Kidney (tissue), 14 donors: ENCODE results near the gene ATP13A3. TPM values are rescaled to one million over a fixed set of nuclear protein-coding genes. Genes with fewer than 3 reads are reported as not detected.

Experiments
- DNase-seq, 5 donors: peaks; one replicate each; pipeline ENCODE4 v3.0.0-alpha.2; 2013 to 2020
- FAIRE-seq: peaks from 2 replicates; lab custom pipeline; 2012; peaks lifted over from hg19 to GRCh38; lab: Jason Lieb, UNC
- H3K27ac ChIP-seq, 2 donors: one replicate each; pipeline ENCODE4 v1.7.0; 2013; ENCODE audit warnings: low read depth in 2 of 2, low read length in 2 of 2, inconsistent platforms in 1 of 2
- H3K27me3 ChIP-seq: one replicate; pipeline ENCODE4 v1.7.1; 2013; ENCODE audit warnings: low read length, inconsistent platforms; ENCODE audit not compliant: control insufficient read depth, insufficient read depth
- H3K36me3 ChIP-seq, 3 donors: one replicate each; pipeline versions ENCODE4 v1.7.0 to v1.7.1; 2013; ENCODE audit warnings: low read length in 3 of 3, control low read depth in 1 of 3, inconsistent platforms in 1 of 3; ENCODE audit not compliant: insufficient read depth in 3 of 3, control insufficient read depth in 2 of 3
- H3K4me1 ChIP-seq, 3 donors: one replicate each; pipeline versions ENCODE4 v1.7.0 to v1.7.1; 2013; ENCODE audit warnings: low read length in 3 of 3, inconsistent platforms in 1 of 3, low read depth in 1 of 3; ENCODE audit not compliant: control insufficient read depth in 2 of 3, insufficient read depth in 2 of 3
- H3K4me3 ChIP-seq, 3 donors: one replicate each; pipeline versions ENCODE4 v1.7.0 to v1.8.1; 2013; ENCODE audit warnings: low read length in 3 of 3, control low read depth in 1 of 3, inconsistent platforms in 1 of 3
- H3K9ac ChIP-seq, 3 donors: one replicate each; pipeline versions ENCODE4 v1.7.0 to v1.7.1; 2013; ENCODE audit warnings: low read length in 3 of 3, control low read depth in 1 of 3, inconsistent platforms in 1 of 3
- H3K9me3 ChIP-seq, 3 donors: one replicate each; pipeline versions ENCODE4 v1.7.0 to v1.7.1; 2013; ENCODE audit warnings: low read length in 3 of 3, control low read depth in 1 of 3, inconsistent platforms in 1 of 3; ENCODE audit not compliant: control insufficient read depth in 2 of 3, insufficient read depth in 1 of 3
- intact Hi-C: fragments of 100-400 bp; cut with DNase I; formaldehyde crosslinking; loops from one replicate; pipeline ENCODE4 v1.11.1; 2022
- polyA plus RNA-seq: library from polyadenylated mRNA; stranded (reverse); fragments of 350-450 nt; fragmentation: Illumina TruSeq; extraction: RNeasy Lipid Tissue Mini Kit (QIAGEN cat#74804); gene quantifications from one replicate; pipeline ENCODE4 v1.2.3, GENCODE V29; 2014; ENCODE audit warnings: low read depth, low replicate concordance; ENCODE audit not compliant: insufficient read depth
- total RNA-seq: library from RNA; stranded (reverse); fragmentation: NEBNext Ultra II Directional; extraction: Animal tissue kit (Norgen Biotek cat#: 25700); gene quantifications from one replicate; pipeline ENCODE4 v1.2.1, GENCODE V29; 2021
- TF ChIP-seq, protein P1 (sequence below): IDR thresholded peaks from 3 replicates; pipeline ENCODE4 v1.5.1; 2012; ENCODE audit warnings: mild to moderate bottlenecking, moderate library complexity, borderline replicate concordance; ENCODE audit not compliant: insufficient read depth; ENCODE audit errors: extremely low read depth
- donor health status: control.
- donor health status: control.
- donor health status: control.
- donor health status: control.
- donor health status: control.
- donor health status: DM: yes; HTN: yes; CAD: no.
- donor health status: Normal renal cell carcinoma (clear cell type).

ATP13A3 gene
- total and polyA plus RNA-seq, 2 donors from 2014 or later, result 15.3 to 103 TPM

DNA sequence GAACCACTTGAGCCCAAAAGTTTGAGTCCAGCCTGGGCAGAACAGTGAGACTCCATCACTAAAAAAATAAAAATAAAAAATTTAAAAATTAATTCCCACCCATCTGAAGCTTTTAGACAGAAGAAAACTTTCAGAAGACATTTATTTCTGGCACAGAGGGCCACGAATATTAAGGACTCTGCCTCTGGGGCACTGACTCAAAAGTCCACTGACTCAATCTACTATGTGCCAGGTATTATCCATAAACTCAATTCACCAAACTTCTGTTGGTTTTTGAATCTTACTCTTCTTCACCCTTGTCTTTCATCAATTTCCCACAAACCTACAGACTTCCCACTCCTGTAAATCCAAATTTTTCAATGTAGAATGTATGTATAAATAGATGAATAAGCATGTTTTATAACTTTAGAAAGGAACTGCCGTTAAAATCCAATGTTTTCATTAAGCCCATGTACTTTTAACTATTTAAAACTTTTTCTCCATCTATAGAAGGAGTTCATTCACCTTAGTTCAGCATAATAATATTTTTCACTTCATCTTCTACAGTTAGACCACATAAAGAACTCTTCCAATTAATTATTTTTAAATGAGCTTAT is 19.9 kb downstream of the ATP13A3 start:
- DNase-seq (no peak), FAIRE-seq (no peak)
- Histone ChIP-seq H3K4me3 (no peak overlapping the region), H3K27me3 (no peaks in the 10 kb centered on the region), H3K4me1 (peaks cover 0 to 1% (median 0%) of the 10 kb centered on the region in 3 donors), H3K36me3 (no peaks in the 10 kb centered on the region), H3K9ac (no peak overlapping the region), H3K27ac (no peak overlapping the region), H3K9me3 (no peaks in the 10 kb centered on the region)
- intact Hi-C loops, result no loop called here
- TF ChIP-seq, protein P1, sequence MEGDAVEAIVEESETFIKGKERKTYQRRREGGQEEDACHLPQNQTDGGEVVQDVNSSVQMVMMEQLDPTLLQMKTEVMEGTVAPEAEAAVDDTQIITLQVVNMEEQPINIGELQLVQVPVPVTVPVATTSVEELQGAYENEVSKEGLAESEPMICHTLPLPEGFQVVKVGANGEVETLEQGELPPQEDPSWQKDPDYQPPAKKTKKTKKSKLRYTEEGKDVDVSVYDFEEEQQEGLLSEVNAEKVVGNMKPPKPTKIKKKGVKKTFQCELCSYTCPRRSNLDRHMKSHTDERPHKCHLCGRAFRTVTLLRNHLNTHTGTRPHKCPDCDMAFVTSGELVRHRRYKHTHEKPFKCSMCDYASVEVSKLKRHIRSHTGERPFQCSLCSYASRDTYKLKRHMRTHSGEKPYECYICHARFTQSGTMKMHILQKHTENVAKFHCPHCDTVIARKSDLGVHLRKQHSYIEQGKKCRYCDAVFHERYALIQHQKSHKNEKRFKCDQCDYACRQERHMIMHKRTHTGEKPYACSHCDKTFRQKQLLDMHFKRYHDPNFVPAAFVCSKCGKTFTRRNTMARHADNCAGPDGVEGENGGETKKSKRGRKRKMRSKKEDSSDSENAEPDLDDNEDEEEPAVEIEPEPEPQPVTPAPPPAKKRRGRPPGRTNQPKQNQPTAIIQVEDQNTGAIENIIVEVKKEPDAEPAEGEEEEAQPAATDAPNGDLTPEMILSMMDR, result no peak

DNA sequence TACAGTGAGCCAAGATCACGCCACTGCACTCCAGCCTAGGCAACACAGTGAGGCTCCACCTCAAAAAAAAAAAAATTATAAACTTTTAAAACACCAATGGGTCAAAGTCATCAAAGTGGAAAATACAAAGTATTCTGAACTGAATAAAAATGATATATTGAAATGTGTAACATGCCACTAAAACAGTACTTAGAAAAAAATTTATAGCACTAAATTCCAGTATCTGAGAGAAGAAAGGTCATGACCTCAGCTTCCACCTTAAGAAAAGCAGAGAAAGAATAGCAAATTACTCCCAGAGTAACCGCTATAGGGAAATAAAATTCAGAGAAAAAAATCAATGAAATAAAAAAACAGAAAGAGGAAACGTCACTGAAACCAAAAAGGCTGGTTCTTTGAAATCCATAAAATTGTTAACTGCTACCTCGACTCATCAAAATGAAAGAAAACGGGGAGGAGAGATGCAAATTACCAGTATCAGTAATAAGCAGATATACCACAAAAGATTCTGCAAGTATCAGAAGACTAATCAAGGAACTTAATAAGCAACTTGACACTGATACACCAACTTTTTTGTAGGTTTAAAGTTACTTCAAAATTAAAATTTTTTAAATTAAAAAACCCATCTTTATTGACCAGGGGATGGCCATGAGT is 20.8 kb downstream of the ATP13A3 start:
- no peak for FAIRE-seq
- Histone ChIP-seq H3K27ac (no peak overlapping the region), H3K27me3 (no peaks in the 10 kb centered on the region), H3K9ac (no peak overlapping the region), H3K4me1 (no peaks in the 10 kb centered on the region), H3K9me3 (no peaks in the 10 kb centered on the region), H3K4me3 (no peak overlapping the region), H3K36me3 (no peaks in the 10 kb centered on the region)
- peak in 1 of 5 donors; percentile 16 for DNase-seq
- TF ChIP-seq, protein P1, result no peak
- intact Hi-C loops, result no loop called here

DNA sequence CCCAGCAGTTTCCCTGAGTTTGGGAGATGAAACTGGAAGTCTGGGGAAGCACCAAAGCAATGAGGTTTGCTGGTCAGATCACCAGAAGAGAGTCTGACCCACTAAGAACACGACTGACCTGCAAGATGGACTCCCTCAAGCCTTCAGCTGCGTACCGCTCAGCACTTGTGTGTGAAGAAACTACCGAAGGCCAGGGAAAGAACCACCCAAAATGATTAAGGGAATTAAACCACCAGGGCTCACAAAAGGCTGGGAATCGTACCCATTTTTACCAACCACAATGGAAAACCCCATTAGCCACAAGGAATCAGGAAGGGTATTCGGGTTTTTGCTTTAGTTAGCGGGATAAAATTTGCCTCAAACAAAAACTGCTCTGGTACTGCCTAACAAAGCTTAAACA is 21.6 kb downstream of the ATP13A3 start:
- Histone ChIP-seq H3K4me1 (no peaks in the 10 kb centered on the region), H3K4me3 (no peak overlapping the region), H3K27ac (no peak overlapping the region), H3K27me3 (no peaks in the 10 kb centered on the region), H3K9ac (no peak overlapping the region), H3K36me3 (no peaks in the 10 kb centered on the region), H3K9me3 (no peaks in the 10 kb centered on the region)
- no peak for DNase-seq
- no peak for FAIRE-seq
- TF ChIP-seq, protein P1, result no peak
- intact Hi-C loops, result no loop called here
